Measurements from ENCODE around the gene BCAT1.

The BCAT1 gene

DNA sequence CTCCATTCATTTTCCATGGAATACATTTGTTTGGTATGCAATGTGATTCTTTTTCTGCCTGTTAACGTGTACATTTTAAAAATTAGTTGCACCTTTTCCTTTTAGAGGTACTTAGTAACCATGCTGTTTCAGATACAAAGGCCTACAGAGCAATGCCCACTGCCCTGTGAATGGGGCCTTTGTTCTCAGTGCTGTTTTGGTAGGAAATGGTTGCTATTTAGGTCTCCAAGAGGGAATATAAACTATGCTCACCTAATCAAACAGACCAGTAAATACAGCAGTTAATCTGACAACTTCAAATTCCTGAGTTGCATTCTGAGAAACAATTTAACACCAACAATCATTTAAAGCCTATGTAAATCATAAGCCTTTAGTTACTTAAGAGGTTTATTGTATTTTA is 188.7 kb downstream of the BCAT1 start:
- no peak for DNase-seq (ENCODE audit: low read depth)
